ENCODE results near the gene C20orf96.
"Not testable (repeated sequence)": the region's sequence is repeated elsewhere in the genome, so short reads cannot be mapped to it uniquely, and the experiment has no call there.

The C20orf96 gene

DNA sequence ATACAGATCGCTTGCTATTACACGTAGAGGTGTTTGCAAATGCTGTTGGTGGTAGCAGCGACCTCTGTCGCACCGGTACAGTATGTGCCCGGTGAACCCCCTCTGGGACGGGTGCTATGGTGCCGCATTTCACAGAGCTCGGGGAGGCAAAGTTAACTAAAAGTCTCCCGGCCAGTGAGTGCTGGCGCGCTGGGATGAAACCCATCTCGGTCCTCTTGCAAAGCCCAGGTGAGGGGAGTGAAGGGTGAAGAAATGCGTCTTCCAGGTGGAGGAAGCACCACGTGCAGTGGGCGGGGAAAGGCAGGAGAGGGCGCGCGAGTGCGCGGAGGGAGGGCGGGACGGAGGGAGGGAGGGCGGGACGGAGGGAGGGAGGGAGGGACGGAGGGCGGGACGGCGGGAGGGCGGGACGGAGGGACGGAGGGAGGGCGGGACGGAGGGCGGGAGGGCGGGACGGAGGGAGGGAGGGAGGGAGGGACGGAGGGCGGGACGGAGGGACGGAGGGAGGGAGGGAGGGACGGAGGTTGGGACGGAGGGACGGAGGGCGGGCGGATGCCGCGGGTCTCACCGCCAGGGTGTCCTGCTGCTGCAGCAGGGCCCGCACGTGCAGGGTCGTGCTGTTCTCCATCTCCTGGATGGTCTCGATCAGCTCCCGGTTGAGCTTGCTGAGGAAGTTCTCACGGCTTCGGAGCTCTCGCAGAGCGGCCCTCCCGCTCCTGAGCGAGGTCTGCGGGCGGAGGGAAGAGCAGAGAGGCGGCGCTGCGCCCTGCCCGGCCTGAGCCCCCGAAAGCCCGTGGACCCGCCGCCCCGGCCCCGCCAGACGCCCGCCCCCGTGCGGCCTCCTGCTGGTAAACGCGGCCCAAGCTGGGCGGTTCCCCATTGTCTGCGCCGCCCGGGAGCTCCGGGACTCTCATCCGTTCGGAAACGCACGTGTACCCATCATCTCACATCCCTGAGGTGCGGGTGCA is 11.7 kb downstream of the C20orf96 start:
- no peak for DNase-seq

DNA sequence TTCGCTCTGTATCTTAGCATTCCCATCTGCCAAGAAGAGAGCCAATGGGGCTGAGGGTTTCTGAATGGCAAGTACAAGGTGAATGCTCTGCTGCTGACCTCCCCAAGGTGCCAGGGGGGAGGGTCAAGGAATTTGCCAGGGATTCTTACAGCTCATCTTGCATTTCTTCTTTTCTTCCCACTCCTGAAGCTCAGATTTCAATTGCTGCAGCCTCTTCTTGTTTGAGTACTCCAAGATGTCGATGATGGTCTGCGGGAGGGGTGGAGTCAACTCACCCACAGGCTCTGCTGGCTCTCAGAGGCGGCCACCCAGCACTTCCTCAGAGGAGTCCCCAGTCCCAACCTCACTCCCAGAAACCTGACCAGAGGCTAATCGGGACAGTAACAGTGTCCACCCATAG is 12.4 kb downstream of the C20orf96 start:
- no peak for DNase-seq

DNA sequence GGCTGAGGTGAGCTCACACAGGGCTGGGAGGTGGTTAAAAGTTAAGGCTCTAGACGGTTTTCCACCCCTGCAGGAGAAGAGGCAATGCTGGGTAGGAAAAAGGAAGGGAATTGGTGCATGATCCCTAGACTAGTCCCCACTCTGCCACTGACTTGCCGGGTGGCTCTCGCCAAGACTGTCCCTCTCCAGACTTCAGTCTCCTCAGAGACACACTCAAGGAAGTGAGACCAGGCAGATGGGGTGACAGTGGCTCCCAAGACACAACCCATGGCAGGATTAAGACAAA is 13.1 kb downstream of the C20orf96 start:
- DNase-seq, result no peak

DNA sequence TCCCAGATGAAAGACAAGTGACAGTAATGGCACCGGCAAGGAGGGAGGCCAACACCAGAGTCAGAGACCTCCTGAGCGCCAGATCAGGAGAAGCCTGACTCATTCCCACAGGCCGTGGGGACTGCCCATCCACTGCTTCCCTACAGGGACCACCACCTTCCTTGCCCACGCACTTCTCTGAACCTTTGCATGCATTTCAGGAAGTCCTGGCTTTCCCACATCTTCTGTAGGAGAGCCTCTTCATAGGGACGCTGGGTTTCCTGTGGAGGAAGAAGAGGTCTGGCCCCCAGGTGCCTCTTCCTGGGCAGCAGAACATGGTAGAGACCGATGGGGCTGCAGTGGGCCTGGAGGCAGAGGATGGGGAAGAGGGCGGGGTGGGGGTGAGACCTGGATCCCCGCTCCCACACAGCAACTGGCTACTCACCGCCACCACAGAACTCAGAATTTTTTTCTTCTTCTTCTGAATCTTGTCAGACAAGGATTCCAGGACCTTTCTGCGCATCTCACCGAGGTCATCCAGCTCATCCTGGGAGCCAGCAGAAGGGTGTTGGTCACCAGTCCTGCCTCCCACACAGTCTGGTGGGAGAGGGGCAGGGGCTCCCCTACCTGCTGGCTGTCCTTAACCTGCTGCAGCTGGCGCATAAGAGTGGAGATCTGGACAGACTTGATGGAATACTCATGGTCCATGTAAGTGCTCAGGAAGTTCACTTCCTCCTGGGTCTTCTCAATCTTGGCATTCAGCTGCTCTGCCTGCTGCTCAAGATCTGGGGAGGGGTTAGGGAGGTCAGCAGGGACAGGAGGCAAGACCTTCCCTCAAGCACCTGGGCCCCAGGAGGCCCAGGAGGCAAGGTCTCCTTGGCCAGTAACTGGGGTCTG is 13.7 kb downstream of the C20orf96 start:
- no peak for DNase-seq

DNA sequence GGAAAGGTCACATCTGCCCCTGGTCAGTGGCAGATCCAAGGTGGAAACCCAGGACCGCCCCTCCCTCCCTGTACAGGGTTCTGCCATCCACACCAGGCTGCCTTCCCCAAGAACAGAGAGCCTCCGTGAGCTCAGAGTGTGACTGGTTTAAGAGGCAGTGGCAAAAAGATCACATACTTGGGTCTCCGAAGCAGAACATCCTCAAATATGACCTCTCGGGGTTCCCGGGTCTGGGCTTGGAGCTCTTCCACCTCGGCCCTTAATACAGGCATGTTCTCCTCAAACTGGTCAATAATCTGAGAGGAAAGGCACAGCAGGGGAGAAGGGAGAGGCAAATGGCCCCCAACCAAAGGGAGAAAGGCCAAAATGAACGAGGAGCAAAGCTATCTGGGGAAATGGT is 14.8 kb downstream of the C20orf96 start:
- DNase-seq, result no peak

DNA sequence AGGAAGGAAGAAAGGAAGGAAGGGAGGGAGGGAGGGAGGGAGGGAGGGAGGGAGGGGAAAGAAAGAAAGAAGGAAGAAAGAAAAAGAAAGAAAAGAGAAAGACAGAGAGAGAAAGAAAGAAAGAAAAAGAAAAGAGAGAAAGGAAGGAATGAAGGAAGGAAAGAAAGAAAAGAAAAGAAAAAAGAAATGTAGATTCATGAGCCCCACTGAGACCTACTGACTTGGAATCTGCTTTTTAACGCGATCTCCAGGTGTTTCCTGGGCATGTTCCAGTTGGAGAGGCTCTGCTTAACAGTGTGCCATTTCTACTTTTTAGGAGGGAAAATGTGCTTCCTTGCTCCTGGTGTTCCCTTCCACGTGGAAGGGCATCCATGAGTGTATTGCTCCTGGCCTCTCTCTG is 16.7 kb downstream of the C20orf96 start:
- DNase-seq, result no peak

DNA sequence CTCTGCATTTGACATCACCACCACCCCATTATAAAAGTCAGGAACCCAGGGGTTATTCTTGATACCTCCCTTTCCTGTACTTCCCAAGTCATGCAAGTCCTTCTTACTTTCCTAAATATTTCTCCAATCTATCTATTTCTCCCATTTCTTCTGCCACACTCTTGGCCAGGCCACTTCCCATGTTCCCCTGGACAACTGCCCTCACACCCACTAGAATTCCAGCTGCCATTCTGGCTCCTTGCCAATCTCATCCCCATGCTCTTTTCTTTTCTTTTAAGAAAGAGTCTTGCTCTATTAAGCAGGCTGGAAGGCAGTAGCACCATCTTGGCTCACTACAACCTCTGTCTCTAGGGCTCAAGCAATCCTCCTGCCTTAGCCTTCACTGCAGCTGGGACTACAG is 17.8 kb downstream of the C20orf96 start:
- DNase-seq, result no peak

DNA sequence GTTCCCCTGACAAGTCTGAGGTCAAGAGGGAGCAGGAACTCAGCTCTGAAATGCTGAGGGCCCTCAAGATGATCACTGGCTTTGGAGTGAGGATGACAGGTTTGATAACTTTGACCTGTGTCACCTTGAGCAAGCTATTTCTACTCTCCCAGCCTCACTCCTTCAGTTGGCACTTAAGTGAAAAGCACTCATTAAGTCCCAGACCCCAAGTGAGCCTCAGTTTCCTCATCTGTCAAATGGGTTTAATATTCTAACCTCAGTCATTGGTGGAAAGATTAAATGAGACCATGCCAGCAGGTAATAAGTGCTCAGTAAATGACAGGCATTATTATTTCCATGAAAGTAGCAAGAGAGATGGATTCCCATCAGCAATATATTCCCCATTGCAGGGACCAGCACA is 19.0 kb downstream of the C20orf96 start:
- DNase-seq, result no peak

DNA sequence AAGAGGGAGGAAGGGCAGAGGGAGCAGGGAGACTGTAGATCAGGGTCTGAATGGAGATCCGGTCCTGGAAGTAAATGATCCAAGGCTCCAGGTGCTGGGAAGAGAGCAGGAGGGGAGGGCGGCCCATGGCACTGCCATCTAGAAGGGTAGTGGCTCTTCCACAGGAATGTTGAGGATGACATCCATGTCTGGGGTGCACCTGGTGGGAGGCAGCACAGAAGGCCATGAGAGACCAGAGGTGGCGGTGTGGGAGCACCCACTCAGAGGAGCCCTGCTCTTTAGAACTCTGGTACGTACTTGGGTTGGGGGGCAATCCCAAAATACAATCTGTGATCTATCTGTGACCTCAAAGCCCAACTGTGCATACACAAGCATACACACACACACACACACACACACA is 19.5 kb downstream of the C20orf96 start:
- no peak for DNase-seq

DNA sequence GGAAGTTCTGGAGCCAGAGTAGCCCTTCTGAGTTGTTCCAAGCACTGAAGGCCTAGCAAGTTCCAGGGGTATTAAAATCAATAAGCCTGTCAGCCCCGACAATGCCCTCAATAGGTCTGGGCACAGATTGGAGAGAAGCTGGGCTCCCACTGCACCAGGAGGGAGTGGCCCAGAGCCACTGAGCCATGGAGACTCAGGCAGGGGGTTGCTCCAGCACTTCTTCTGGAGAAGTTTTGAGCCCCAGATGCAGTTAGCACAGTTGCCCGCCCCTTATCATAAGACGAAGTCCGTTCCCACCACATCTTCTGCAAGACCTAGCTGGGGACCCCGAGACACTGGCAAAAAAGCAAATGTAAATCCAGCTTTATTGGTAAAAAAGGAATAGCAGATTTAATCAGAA is 20.0 kb downstream of the C20orf96 start:
- DNase-seq, result no peak

DNA sequence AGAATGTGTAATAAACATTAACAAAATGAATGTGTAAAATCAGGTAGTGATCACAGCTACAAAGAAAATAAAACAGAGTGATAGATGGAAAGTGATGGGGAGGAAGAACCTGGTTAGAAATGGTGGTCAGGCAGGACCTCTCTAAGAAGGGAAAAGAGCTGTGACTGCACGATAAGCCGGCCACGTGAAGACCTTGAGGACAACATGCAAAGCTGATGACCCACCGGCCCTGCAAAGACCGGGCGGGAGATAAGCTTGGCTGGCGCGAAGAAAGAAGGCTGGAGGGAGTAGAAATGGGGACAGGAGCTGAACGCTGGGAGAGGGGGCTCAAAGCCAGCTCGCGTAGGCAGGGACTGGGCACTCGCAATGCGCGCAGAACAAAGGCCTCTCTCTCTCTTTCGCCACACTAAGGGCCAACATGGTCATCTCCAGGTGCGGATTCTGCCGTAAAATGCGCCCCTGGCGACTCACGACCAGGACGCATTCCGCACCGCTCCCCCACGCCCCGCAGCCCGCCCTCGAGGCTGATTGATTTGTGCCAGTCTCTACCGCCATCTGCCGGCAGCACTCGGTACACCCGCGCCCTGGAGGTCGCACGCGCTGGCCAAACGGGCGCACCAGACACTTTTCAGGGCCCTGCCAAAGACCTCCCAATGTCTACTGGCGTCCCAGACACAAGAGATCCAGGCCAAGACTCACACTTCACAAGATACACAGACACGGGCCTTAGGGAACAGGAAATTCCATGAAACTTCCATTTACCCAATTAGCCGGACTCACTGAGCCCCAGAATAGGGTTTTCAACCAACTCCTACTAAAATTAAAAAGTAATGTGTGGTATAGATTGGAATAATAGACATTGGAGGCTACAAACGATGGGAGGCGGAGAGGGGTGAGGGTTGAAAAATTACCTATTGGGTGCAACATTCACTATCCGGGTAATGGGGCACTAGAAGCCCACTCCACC is 23.7 kb downstream of the C20orf96 start:
- peak; percentile 80 to 90 (median 87) for DNase-seq

DNA sequence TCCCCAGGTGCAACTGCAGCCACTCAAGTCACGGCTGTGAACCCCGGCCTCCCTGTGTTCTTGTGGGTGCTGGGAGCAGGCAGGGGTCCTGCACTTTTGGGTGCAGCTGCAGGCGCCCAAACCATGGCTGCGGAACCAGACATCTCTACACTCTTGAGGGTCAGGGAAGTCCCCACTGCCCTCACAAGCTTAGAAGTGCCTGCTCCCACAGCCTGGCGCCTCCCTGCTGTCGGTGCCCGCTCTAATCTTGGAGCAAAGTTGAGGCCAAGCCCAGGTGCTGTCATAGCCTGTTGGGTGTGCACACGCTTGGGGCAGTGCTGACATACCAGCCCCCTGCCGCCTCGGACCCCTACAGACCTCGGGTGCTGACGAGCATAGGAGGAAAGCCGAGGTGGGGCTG is 26.8 kb downstream of the C20orf96 start:
- no peak for DNase-seq

DNA sequence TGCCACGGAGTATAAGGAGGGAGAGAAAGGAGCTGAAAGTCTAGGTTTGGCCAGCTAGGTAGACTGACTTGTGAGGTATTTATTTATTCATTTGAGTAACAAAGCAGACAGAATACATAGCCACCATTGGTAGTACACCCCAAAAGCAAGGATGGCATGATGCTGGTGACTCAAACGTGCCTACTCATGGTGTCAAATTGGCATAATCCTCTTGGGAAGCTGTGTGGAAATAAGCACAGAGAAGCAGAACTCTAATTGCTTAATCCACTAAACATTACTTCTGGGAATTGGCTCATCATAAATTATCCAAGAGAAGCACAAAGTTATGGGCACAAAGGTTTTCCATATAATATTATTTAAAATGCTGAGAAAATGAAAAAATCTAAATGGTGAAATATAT is 30.6 kb downstream of the C20orf96 start:
- peak; percentile 48 to 68 (median 56) for DNase-seq

DNA sequence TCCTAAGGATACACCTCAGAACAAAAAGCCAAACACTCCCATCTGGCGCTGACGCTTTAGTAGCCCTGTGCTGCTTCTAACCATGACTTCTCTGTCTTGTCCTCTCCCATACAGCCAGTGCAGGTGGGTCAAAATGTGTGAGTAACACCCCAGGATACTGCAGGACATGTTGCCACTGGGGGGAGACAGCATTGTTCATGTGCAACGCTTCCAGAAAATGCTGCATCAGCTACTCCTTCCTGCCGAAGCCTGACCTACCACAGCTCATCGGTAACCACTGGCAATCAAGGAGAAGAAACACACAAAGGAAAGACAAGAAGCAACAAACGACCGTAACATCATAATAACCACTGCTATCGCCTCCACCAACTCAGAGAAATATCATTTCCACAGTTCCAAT is 31.6 kb downstream of the C20orf96 start:
- DNase-seq, result no peak

DNA sequence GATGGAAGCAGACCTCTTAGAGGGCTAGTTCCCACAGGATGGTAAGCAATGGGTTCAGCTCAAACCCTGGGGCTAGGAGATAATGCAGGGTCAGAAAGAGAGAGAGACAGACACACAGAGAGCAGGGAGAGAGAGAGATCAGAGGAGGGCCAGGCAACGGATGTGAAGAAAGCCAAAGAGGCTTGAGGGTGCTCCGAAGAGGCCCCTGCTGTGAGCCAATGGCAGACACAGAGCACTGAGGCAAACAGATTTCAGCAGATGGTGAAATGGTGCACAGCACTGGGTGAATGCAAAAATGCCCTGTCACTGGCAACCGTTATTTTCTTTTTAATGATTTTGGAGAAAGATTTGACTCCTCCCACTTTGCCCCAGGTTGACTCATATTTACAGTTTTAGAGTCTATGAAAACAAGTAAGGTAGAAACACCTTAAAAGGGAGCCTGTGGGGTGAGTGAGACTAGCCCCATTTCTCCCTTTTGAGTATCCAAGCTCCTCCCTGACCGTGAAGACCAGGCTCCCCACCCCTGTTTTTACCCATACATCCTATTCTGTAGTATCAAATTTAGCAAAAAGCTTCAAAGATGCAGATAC is 32.2 kb downstream of the C20orf96 start:
- DNase-seq, result no peak

DNA sequence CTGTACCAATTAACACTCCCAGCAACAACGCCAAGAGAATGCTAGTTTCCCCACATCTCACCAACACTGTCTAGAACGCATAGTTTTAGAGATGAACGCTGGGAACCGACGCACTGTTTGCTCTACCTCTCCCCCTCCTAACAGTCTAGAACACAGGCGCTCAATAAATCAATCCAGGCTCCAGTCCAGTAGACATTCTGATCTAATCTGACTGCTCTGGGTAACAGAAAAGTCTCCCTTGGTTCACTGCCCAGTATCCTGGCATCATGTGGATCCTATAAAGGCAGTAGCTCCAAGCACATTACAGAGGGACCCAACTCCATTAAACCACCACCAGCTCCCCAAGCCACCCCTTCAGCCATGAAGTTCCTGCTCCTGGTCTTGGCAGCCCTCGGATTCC is 33.1 kb downstream of the C20orf96 start, which contains the start of gene DEFB132:
Gene DEFB132, plus strand, starts transcription at position 306 of the 400 bp plus-strand sequence. Its CDS starts 55 bp downstream, at position 361.
- DNase-seq, result no peak

DNA sequence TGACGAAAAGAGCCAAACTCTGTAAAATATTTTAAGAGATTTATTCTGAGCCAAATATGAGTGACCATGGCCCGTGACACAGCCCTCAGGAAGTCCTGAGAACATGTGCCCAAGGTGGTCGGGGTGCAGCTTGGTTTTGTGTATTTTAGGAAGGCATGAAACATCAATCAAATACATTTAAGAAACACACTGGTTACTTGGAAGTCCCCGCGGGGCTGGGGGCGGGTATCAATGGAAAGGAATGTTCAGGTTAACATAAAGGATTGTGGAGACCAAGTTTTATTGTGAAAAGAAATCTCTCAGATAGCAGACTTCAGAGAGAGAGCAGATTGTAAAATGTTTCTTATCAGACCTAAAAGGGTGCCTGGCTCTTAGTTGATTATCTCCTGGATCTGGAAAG is 37.1 kb downstream of the C20orf96 start:
- not testable (repeated sequence) for DNase-seq

DNA sequence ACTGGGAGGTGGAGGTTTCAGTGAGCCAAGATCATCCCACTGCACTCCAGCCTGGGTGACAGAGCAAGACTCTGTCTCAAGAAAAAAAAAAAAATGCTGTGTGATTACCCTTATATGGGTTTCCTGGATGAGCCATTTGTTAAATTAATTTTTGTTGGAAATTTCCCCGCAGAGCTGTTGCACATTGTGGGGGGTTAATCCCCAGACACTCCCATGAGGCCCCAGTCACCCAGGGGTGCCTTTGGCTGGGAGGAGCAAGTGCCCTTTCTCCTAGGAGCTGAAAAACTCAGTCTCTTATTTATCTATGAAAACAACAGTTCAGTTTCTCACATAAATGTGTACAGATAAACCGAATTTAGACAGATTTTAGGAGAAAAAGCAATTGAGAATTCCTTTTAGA is 37.7 kb downstream of the C20orf96 start:
- no peak for DNase-seq

DNA sequence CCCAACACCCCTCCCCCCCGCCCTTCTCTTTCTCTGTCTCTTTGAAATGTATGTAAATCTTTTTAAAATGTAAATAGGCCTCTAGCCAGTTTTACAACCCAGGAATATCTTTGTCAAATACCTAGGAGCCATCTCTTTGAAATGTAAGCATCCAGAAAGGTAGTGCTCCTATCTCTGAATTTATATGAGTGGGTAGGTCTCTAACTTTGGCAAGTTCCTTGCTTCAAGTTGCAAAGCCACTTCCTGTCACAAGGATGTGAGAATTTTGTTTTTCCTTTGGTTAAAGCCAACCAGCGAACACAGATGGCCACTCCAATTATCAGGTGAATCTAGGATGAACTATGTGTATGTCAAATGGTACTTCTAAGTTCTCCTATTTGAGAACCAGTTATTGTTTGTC is 39.2 kb downstream of the C20orf96 start:
- DNase-seq, result no peak

DNA sequence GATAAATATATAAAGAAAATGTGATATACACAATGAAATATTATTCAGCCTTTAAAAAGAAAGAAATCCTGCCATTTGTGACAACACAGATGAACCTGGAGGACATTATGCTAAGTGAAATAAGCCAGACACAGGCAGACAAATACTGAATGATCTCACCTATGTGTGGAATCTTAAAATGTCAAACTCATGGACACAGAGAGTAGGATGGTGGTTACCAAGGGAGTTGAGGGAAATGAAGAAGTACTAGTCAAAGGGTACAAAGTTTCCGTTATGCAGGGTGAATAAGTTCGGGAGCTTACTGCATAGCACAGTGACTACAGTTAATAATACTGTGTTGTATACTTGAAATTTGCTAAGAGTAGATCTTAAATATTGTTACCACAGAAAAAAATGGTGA is 47.6 kb downstream of the C20orf96 start:
- DNase-seq, result peak in 1 of 3 donors; percentile 36

DNA sequence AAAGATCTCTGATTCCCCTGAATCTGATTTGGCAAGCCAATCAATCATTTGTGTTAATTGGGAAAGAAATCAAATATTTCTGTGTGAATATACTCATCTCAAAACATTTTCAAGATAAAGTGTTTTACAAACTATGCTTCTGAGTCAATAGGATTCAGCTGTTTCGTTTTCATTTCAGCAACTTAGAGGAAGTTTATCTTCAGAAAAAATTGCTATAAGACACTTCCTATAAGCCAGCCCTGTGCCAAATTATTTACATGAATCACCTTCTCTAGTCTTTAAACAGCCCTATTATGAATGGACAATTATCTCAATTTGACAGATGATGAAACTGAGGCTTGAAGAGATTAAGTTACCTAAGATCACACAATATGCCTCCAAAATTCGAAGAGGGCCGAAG is 52.6 kb downstream of the C20orf96 start:
- DNase-seq, result peak; percentile 63 to 91 (median 87)

DNA sequence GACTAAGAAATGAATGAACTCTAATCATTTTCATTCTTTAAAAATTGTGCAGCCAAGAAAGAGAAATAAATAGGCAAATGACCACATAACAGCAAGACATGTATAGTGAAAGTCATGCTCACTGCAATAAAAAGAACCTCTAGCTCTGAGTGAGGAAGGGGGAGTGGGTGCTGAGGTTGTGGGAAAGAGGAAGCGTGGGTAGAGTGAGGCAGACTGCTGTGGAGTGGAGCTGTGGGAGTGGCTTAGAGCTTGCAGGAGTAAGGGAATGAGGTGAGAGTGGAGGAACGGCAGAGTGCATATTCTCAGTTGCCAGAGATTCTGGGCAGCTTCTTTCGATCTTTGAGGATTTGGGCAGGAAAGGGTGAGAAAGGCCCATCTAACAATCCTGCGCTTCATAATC is 53.1 kb downstream of the C20orf96 start:
- peak; percentile 92 to 94 (median 93) for DNase-seq

All from suppressor macrophage treated with lipopolysaccharide for 1 hour (primary cell).